WTC11 (cell line): Measurements from ENCODE around the gene CNNM3. TPM values are rescaled to one million over a fixed set of nuclear protein-coding genes. Genes with fewer than 3 reads are reported as not detected.

Source experiments
- ATAC-seq: fragments of 200-7000 bp; cut with Tn5 transposase; 2 replicates; pipeline ENCODE4 v1.10.0; 2021; ENCODE audit warnings: mild to moderate bottlenecking, moderate library complexity
- CTCF ChIA-PET: fragments of 300-600 bp; sonication (Branson Sonifier 250); formaldehyde crosslinking; loops from one replicate; lab custom pipeline; 2021; ENCODE audit warnings: antibody characterized with exemption; lab: Charles Lee
- POLR2A ChIA-PET: fragments of 350-600 bp; sonication (Branson Sonifier 250); formaldehyde crosslinking; loops from one replicate; lab custom pipeline; 2021; ENCODE audit warnings: antibody characterized with exemption; lab: Charles Lee
- DNase-seq: peaks from one replicate; pipeline ENCODE4 v3.0.0; 2021; ENCODE audit warnings: low spot score
- H3K27ac Mint-ChIP-seq: 2 replicates; pipeline ENCODE4 v1.8.0; 2021; ENCODE audit warnings: mixed read lengths
- H3K27me3 Mint-ChIP-seq: 2 replicates; pipeline ENCODE4 v1.8.0; 2021; ENCODE audit warnings: low read depth, mild to moderate bottlenecking, moderate library complexity, mixed read lengths
- H3K36me3 Mint-ChIP-seq: 2 replicates; pipeline ENCODE4 v1.8.0; 2021; ENCODE audit warnings: mixed read lengths
- H3K4me1 Mint-ChIP-seq: 2 replicates; pipeline ENCODE4 v1.8.0; 2022; ENCODE audit warnings: mixed read lengths
- H3K4me3 Mint-ChIP-seq: 2 replicates; pipeline ENCODE4 v1.8.0; 2021; ENCODE audit warnings: mild to moderate bottlenecking, moderate library complexity, mixed read lengths
- H3K9me3 Mint-ChIP-seq: 2 replicates; pipeline ENCODE4 v1.8.0; 2021; ENCODE audit warnings: mixed read lengths
- ESRRA ChIP-seq: sonication (generic); formaldehyde crosslinking; IDR thresholded peaks from 2 replicates; pipeline ENCODE4 v1.8.1; 2022; ENCODE audit warnings: mild to moderate bottlenecking, missing genetic modification reagents, borderline replicate concordance
- GRHL2 ChIP-seq: fragments of 250-450 bp; sonication (Bioruptor Pico); IDR thresholded peaks from 2 replicates; pipeline ENCODE4 v1.8.0; 2022; ENCODE audit warnings: mild to moderate bottlenecking, moderate library complexity; ENCODE audit not compliant: insufficient replicate concordance, severe bottlenecking
- IRF2 ChIP-seq: sonication (generic); formaldehyde crosslinking; IDR thresholded peaks from 2 replicates; pipeline ENCODE4 v1.8.0; 2022; ENCODE audit warnings: low read depth, missing genetic modification reagents, borderline replicate concordance
- KAT7 ChIP-seq: sonication (generic); formaldehyde crosslinking; IDR thresholded peaks from 2 replicates; pipeline ENCODE4 v1.8.1; 2023; ENCODE audit warnings: missing genetic modification reagents, mild to moderate bottlenecking, borderline replicate concordance
- NFE2L1 ChIP-seq: sonication (generic); formaldehyde crosslinking; IDR thresholded peaks from 2 replicates; pipeline ENCODE4 v1.8.1; 2023; ENCODE audit warnings: missing genetic modification reagents
- NFYB ChIP-seq: sonication (generic); formaldehyde crosslinking; conservative IDR thresholded peaks from 2 replicates; pipeline ENCODE4 v1.8.0; 2022; ENCODE audit warnings: low read depth, missing genetic modification reagents
- TEAD4 ChIP-seq: sonication (generic); formaldehyde crosslinking; IDR thresholded peaks from 2 replicates; pipeline ENCODE4 v1.8.0; 2022; ENCODE audit warnings: mild to moderate bottlenecking, missing genetic modification reagents
- TP53 ChIP-seq: sonication (generic); formaldehyde crosslinking; IDR thresholded peaks from 2 replicates; pipeline ENCODE4 v1.8.1; 2023; ENCODE audit warnings: mild to moderate bottlenecking, missing genetic modification reagents
- ZNF219 ChIP-seq: sonication (generic); formaldehyde crosslinking; IDR thresholded peaks from 2 replicates; pipeline ENCODE4 v1.8.0; 2023; ENCODE audit warnings: missing genetic modification reagents, mild to moderate bottlenecking, borderline replicate concordance
- ZNF671 ChIP-seq: fragments of 250-450 bp; sonication (Bioruptor Pico); IDR thresholded peaks from 2 replicates; pipeline ENCODE4 v1.8.0; 2021; ENCODE audit warnings: mild to moderate bottlenecking
- total RNA-seq: library from RNA; stranded (reverse); gene quantifications from 3 replicates; pipeline ENCODE4 v1.2.3, GENCODE V29; 2021
- TF ChIP-seq, protein P1 (sequence below): sonication (generic); formaldehyde crosslinking; IDR thresholded peaks from 2 replicates; pipeline ENCODE4 v1.8.1; 2023; ENCODE audit warnings: mild to moderate bottlenecking, missing genetic modification reagents
- TF ChIP-seq, protein P2 (sequence below): sonication (generic); formaldehyde crosslinking; IDR thresholded peaks from 2 replicates; pipeline ENCODE4 v1.8.0; 2022; ENCODE audit warnings: mild to moderate bottlenecking, missing genetic modification reagents
- TF ChIP-seq, protein P3 (sequence below): fragments of 200-600 bp; IDR thresholded peaks from 2 replicates; pipeline ENCODE4 v1.8.0; 2022; ENCODE audit warnings: antibody characterized with exemption
- TF ChIP-seq, protein P4 (sequence below): fragments of 250-450 bp; sonication (Bioruptor Pico); IDR thresholded peaks from 2 replicates; pipeline ENCODE4 v1.9.0; 2021; ENCODE audit warnings: mild to moderate bottlenecking
- TF ChIP-seq, protein P5 (sequence below): fragments of 250-450 bp; sonication (Bioruptor Pico); IDR thresholded peaks from 2 replicates; pipeline ENCODE4 v1.9.0; 2021; ENCODE audit warnings: mild to moderate bottlenecking, borderline replicate concordance
- TF ChIP-seq, protein P6 (sequence below): sonication (generic); formaldehyde crosslinking; IDR thresholded peaks from 2 replicates; pipeline ENCODE4 v1.8.1; 2022; ENCODE audit warnings: mild to moderate bottlenecking, moderate library complexity, missing genetic modification reagents
- TF ChIP-seq, protein P7 (sequence below): fragments of 250-450 bp; sonication (Bioruptor Pico); conservative IDR thresholded peaks from 2 replicates; pipeline ENCODE4 v1.9.0; 2021; ENCODE audit warnings: mild to moderate bottlenecking
- TF ChIP-seq, protein P8 (sequence below): sonication (generic); formaldehyde crosslinking; conservative IDR thresholded peaks from 2 replicates; pipeline ENCODE4 v1.8.1; 2022; ENCODE audit warnings: mild to moderate bottlenecking, missing genetic modification reagents
- TF ChIP-seq, protein P9 (sequence below): sonication (generic); formaldehyde crosslinking; IDR thresholded peaks from 2 replicates; pipeline ENCODE4 v1.8.0; 2022; ENCODE audit warnings: mild to moderate bottlenecking, missing genetic modification reagents

CNNM3 gene
- total RNA-seq, 1 experiment from 2014 or later: 34.9 TPM

DNA sequence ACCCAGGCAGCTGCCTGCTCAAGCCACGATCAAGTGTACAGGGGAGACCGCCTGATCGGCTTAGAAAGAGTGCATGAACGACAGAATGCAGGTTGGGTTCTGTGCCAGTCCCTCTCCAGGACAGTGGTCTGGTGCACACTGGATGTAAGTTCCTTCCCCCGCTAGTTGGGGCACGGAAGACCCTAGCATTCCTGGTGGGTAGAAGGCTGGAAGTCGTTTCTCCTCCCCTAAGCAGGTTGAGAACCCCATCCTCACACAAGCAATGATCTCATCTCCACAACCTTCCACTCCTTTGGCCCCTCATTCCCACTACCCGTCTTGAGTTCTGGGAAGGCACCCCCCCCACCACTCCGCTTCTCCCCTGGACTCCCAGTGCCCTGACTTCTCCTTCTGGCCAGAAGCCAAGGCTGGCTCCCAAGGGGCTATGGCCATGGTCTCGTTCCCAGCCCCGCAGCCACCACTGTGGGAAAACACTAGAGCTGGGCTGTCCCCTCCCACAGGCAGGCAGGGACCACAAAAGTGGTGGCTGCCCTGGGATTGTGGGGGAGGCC, 43.1 kb downstream of the CNNM3 start (continued):
- TF ChIP-seq, protein P1, sequence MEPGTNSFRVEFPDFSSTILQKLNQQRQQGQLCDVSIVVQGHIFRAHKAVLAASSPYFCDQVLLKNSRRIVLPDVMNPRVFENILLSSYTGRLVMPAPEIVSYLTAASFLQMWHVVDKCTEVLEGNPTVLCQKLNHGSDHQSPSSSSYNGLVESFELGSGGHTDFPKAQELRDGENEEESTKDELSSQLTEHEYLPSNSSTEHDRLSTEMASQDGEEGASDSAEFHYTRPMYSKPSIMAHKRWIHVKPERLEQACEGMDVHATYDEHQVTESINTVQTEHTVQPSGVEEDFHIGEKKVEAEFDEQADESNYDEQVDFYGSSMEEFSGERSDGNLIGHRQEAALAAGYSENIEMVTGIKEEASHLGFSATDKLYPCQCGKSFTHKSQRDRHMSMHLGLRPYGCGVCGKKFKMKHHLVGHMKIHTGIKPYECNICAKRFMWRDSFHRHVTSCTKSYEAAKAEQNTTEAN (CRISPR knock-in tag): no peak
- no peak for TF ChIP-seq ZNF671 (CRISPR knock-in tag)
- TF ChIP-seq NFE2L1: peak; percentile 40; the same call in 1 of the 2 replicates
- TF ChIP-seq, protein P2, sequence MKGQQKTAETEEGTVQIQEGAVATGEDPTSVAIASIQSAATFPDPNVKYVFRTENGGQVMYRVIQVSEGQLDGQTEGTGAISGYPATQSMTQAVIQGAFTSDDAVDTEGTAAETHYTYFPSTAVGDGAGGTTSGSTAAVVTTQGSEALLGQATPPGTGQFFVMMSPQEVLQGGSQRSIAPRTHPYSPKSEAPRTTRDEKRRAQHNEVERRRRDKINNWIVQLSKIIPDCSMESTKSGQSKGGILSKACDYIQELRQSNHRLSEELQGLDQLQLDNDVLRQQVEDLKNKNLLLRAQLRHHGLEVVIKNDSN (CRISPR knock-in tag): no peak
- TF ChIP-seq, protein P3, sequence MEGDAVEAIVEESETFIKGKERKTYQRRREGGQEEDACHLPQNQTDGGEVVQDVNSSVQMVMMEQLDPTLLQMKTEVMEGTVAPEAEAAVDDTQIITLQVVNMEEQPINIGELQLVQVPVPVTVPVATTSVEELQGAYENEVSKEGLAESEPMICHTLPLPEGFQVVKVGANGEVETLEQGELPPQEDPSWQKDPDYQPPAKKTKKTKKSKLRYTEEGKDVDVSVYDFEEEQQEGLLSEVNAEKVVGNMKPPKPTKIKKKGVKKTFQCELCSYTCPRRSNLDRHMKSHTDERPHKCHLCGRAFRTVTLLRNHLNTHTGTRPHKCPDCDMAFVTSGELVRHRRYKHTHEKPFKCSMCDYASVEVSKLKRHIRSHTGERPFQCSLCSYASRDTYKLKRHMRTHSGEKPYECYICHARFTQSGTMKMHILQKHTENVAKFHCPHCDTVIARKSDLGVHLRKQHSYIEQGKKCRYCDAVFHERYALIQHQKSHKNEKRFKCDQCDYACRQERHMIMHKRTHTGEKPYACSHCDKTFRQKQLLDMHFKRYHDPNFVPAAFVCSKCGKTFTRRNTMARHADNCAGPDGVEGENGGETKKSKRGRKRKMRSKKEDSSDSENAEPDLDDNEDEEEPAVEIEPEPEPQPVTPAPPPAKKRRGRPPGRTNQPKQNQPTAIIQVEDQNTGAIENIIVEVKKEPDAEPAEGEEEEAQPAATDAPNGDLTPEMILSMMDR: no peak
- TF ChIP-seq, protein P4, sequence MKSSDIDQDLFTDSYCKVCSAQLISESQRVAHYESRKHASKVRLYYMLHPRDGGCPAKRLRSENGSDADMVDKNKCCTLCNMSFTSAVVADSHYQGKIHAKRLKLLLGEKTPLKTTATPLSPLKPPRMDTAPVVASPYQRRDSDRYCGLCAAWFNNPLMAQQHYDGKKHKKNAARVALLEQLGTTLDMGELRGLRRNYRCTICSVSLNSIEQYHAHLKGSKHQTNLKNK (CRISPR knock-in tag): 0 out of 2 replicates have a peak, but pooled peaks have one; percentile 28
- TF ChIP-seq, protein P5, sequence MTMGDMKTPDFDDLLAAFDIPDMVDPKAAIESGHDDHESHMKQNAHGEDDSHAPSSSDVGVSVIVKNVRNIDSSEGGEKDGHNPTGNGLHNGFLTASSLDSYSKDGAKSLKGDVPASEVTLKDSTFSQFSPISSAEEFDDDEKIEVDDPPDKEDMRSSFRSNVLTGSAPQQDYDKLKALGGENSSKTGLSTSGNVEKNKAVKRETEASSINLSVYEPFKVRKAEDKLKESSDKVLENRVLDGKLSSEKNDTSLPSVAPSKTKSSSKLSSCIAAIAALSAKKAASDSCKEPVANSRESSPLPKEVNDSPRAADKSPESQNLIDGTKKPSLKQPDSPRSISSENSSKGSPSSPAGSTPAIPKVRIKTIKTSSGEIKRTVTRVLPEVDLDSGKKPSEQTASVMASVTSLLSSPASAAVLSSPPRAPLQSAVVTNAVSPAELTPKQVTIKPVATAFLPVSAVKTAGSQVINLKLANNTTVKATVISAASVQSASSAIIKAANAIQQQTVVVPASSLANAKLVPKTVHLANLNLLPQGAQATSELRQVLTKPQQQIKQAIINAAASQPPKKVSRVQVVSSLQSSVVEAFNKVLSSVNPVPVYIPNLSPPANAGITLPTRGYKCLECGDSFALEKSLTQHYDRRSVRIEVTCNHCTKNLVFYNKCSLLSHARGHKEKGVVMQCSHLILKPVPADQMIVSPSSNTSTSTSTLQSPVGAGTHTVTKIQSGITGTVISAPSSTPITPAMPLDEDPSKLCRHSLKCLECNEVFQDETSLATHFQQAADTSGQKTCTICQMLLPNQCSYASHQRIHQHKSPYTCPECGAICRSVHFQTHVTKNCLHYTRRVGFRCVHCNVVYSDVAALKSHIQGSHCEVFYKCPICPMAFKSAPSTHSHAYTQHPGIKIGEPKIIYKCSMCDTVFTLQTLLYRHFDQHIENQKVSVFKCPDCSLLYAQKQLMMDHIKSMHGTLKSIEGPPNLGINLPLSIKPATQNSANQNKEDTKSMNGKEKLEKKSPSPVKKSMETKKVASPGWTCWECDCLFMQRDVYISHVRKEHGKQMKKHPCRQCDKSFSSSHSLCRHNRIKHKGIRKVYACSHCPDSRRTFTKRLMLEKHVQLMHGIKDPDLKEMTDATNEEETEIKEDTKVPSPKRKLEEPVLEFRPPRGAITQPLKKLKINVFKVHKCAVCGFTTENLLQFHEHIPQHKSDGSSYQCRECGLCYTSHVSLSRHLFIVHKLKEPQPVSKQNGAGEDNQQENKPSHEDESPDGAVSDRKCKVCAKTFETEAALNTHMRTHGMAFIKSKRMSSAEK (CRISPR knock-in tag): 0 out of 2 replicates have a peak, but pooled peaks have one; percentile 57
- no peak for TF ChIP-seq ZNF219 (CRISPR knock-in tag)
- TF ChIP-seq, protein P6, sequence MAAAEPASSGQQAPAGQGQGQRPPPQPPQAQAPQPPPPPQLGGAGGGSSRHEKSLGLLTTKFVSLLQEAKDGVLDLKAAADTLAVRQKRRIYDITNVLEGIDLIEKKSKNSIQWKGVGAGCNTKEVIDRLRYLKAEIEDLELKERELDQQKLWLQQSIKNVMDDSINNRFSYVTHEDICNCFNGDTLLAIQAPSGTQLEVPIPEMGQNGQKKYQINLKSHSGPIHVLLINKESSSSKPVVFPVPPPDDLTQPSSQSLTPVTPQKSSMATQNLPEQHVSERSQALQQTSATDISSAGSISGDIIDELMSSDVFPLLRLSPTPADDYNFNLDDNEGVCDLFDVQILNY (CRISPR knock-in tag): no peak

DNA sequence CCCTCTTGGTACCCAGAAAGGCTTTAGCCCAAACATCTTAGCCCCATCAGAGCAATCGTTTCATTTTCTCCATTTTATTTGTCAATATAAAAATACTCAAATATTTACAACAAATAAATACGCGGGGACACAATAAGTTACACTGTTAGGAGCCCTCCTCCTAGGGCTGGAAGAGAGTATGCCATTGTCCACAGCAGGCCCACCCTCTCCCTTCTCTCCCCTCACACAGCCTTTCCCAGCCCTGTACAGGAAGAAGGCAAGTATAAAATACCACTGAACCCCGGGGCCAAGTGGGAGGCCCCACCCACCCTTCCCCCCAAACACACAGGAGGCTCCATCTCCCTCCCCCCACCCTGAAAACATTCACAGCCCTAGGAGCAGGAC, 43.6 kb downstream of the CNNM3 start:
- H3K36me3 Mint-ChIP-seq: peaks cover 29% of the 10 kb centered on the region
- peak overlapping the region; percentile 90 for H3K27ac Mint-ChIP-seq
- no peaks in the 10 kb centered on the region for H3K27me3 Mint-ChIP-seq
- no peak for TF ChIP-seq KAT7 (CRISPR knock-in tag)
- TF ChIP-seq, protein P7, sequence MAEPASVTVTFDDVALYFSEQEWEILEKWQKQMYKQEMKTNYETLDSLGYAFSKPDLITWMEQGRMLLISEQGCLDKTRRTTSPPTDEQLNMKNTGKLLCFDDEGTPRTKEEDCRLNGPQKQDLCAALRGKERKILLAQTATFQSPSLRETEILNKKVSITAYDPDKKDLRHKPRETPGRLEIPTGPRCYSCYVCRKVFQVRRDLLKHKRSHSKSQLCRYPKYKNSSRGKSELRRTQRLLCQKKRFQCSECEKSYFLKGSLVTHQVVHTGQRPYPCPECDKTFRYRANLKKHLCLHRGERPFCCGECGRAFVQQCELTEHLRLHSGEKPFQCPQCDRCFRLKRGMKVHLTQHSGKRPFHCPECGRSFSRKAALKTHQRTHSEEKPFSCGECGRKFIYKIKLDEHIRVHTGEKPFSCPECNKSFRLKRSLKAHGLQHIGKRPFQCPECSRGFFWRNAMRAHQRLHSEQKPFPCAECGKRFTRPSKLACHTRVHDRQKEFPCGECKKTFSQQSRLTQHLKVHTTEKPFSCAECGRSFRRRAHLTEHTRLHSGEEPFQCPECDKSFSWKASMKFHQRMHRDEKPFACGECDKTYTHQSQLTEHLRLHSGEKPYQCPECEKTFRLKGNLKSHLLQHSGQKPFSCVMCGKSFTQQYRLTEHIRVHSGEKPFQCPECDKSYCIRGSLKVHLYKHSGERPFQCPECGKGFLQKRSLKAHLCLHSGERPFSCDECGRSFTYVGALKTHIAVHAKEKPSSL (CRISPR knock-in tag): no peak
- TF ChIP-seq, protein P8, sequence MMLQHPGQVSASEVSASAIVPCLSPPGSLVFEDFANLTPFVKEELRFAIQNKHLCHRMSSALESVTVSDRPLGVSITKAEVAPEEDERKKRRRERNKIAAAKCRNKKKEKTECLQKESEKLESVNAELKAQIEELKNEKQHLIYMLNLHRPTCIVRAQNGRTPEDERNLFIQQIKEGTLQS (CRISPR knock-in tag): no peak
- TF ChIP-seq TP53 (CRISPR knock-in tag): no peak
- no peak for TF ChIP-seq TEAD4 (CRISPR knock-in tag)
- TF ChIP-seq IRF2 (CRISPR knock-in tag): no peak
- no peak for TF ChIP-seq NFYB (CRISPR knock-in tag)
- TF ChIP-seq, protein P9, sequence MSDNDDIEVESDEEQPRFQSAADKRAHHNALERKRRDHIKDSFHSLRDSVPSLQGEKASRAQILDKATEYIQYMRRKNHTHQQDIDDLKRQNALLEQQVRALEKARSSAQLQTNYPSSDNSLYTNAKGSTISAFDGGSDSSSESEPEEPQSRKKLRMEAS (CRISPR knock-in tag): no peak
- no peak for TF ChIP-seq GRHL2
- no peak for TF ChIP-seq ESRRA (CRISPR knock-in tag)
- TF ChIP-seq, all 79 proteins: peak for 0
- Mint-ChIP-seq H3K4me1 (peaks cover 21% of the 10 kb centered on the region), H3K4me3 (no peak overlapping the region), H3K9me3 (no peaks in the 10 kb centered on the region)
- ChIA-PET CTCF (interaction anchor here (0.8 to 5.6 kb wide), 3 partner anchors 9 to 94 kb away, joined by 3 to 252 read pairs (median 25); no protein-coding TSS in a partner anchor), POLR2A (no interaction called here)
- DNase-seq (no peak), ATAC-seq (no peak)
